SU-DHL-6 (cell line): ENCODE results near the gene FAM184A.

Source experiments
- CTCF ChIP-seq: fragments of 200-600 bp; sonication (generic); IDR thresholded peaks from one replicate; pipeline ENCODE4 v1.5.1; 2017; ENCODE audit warnings: antibody characterized with exemption, mild to moderate bottlenecking, low read length, moderate library complexity; ENCODE audit not compliant: insufficient read depth, poor library complexity, severe bottlenecking
- EZH2phosphoT487 ChIP-seq: fragments of 200-600 bp; sonication (generic), shearing (Covaris generic); conservative IDR thresholded peaks from 2 replicates; pipeline ENCODE4 v1.6.1; 2018; ENCODE audit warnings: mild to moderate bottlenecking, antibody characterized with exemption, low read length, moderate library complexity, mixed read lengths

GRCh38 chr6:119077391-119077642 lies 1.1 kb downstream of the FAM184A start:
- TF ChIP-seq CTCF: no peak
- no peak for TF ChIP-seq EZH2phosphoT487
